Measurements from ENCODE around the gene TPCN1. TPM values are rescaled to one million over a fixed set of nuclear protein-coding genes. Genes with fewer than 3 reads are reported as not detected.

Gene TPCN1
- total RNA-seq, 1 donor from 2014 or later, result 9.1 TPM

- no peak for DNase-seq (ENCODE audit: low spot score)
Measured at GRCh38 chr12:113224955-113225354, 3.7 kb downstream of the TPCN1 start.

DNA sequence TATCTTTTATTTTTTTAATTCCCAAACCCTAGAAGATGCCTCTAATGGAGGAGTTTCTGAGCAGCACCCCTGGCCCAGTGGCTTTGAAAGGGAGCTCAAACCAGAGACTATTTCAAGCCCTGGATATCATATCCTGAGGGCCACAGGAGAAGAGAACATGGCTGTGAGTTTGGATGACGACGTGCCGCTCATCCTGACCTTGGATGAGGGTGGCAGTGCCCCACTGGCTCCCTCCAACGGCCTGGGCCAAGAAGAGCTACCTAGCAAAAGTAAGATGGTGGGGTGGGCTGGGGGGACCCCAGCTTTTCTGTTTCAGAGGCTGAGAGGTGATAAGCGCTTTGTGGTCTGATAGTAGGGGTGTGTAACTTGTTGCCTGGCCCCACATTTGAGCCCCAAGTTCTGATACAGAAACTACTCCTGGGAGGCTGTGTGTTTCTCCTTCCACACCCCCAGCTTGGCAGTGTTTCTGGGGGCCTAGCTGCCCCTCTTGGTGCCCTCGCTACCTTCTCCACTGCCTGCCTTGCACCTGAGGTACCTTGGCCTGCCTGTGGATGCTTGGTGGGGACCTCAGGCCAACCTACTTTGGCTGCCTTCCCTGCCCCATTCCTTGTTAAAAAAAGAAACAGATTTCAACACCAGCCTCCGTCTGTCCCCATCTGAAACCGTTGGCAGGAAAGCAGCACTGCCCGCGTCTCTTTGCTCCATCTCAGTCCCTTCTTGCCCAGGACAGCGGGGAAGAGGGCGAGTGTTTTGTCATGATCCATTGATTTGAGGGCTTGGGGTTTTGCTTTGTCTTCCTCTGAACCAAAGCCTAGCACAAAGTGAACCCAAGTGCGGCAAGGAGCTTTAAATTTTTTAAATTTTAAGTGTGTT lies 5.7 kb downstream of the TPCN1 start:
- DNase-seq (ENCODE audit: low spot score), result no peak

DNA sequence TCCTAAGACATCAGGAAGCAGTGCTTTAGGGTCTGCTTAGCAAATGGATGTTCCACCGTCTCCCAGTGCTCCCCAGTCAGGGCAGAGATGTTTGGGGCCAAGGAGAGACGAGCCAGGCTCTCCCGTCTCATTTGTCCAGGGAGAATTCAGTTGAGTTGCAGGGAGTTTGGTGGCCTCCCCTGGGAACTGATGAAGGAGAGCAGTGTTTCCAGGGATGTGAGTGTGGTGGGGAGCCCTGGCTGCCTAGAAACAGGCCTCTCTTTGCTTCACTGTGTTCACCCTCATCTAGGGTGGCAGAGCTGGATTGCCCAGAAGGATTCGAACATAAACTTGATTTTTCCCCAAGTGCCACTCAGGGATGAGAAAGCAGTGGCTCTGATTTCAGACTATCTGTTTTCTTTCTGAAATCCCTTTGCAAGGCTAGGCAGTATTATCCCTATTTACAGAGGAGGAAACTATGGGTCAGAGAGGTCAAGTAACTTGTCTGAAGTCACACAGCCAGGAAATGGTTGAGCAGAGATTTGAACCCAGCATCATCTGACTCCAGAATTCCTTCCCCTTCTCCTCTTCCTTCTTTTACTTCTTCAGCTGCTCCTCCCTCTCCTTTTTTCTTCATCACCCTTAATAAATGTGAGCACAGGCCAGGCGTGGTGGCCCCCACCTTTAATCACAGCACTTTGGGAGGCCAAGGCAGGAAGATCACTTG lies 6.6 kb downstream of the TPCN1 start:
- DNase-seq (ENCODE audit: low spot score), result no peak

DNA sequence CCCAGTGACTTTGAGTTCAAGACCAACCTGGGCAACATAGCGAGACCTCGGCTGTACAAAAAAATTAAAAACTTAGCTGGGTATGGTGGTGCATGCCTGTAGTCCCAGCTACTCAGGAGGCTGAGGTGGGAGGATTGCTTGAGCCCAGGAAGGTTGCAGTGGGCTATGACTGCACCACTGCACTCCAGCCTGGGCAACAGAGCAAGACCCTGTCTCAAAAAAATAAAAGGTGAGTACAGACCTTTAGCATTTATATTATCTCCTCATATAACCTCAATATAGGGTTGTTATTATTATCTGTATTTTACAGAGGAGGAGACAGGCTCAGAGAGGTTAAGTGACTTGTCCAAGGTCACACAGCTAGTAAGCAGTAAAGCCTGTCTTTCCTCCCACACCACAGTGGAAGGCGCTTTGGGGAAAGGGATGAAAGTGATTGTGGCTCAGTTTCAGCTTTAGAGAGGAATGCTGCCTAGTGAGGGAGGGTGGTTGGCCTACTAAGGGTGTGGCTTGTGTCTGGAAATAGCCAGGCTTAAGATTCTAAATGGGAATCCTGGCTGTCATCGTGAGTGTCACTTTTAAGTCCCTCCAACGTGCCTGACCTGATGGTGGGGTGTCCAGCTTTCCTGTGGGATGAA lies 7.2 kb downstream of the TPCN1 start:
- no peak for DNase-seq (ENCODE audit: low spot score)

- DNase-seq (ENCODE audit: low spot score), result no peak
Measured at GRCh38 chr12:113230315-113231234, 9.3 kb downstream of the TPCN1 start.

- no peak for DNase-seq (ENCODE audit: low spot score)
Measured at GRCh38 chr12:113231235-113232088, 10.2 kb downstream of the TPCN1 start.

- DNase-seq (ENCODE audit: low spot score), result no peak
Measured at GRCh38 chr12:113232089-113232839, 11.0 kb downstream of the TPCN1 start.

- DNase-seq (ENCODE audit: low spot score), result no peak
Measured at GRCh38 chr12:113232840-113233585, 11.7 kb downstream of the TPCN1 start.

DNA sequence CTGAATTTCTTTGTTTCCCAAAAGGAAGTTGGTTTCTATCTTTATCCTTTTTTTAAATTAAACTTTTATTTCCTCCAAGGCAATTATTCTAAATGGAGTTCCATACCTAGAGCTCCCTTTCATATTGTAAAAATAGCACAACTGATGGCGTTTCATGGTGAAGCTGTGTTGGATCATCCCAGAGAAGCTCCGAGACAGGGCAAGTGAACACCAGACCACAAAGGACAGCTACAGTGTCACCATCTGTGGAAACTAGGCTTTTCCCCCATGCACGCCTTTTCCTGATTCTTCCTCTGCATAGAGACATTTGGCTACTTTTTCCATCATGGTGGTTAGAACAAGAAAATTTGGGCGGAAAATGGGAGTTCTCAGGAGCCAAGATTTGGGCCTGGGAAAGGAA lies 12.7 kb downstream of the TPCN1 start:
- no peak for DNase-seq (ENCODE audit: low spot score)

DNA sequence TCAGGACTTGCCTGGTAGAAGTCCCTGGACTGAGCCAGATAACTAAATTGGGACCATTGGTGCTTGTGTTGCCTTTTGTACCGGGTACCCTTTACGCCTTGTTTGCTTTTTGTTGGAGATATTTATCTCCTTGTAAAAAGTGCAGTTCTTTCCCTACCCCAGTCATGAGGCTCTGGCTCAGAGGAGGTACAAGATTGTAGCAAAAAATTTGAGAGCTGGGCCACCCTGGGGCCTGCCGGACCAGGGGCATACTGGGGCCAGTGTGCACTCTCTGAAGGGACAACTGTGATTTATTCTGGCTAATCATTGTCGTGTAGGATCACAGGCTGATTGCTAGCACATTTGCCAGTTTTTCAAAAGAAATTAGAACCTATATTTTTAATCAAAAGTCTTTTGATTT lies 13.2 kb downstream of the TPCN1 start:
- no peak for DNase-seq (ENCODE audit: low spot score)

DNA sequence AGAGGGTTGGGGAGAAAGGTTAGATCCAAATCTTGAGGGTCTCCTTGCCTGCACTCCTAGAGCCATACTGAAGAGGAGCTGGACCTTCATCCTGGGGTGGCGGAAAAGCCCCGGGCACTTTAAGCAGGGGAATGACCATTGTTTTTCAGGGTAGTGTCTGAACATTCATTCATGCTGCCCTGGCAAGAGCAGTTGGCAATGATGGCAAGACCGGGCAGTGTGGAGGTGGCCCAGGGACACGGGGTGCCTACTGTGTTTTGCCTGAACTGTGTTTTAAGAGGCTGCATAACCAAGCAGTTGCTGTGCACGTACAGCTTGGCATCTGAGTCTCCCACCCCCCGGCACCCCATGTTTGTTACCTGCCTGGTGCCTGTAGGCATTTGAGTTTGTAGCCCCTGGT lies 14.7 kb downstream of the TPCN1 start:
- no peak for DNase-seq (ENCODE audit: low spot score)

GRCh38 chr12:113236539-113237399 lies 15.5 kb downstream of the TPCN1 start:
- no peak for DNase-seq (ENCODE audit: low spot score)

DNA sequence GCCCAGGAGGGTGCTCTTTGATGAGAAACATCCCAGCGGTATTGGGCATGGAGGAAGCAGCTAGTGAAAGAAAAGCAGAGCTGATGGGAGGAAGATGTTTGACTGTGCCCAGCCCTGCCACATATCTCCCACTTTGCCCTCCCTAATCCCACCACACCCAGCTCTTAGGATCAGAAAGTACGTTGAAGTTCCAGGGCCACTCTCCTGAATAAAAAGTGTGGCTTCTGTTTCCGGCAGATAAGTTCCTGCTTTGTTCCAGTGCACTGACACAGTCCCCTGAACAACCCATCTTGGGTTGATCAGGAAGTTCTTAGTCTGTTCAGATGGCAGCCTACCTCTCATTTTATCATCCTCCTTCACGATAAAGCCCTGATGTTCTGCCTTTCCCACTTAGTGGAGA lies 16.5 kb downstream of the TPCN1 start:
- no peak for DNase-seq (ENCODE audit: low spot score)

GRCh38 chr12:113238309-113238708 lies 17.0 kb downstream of the TPCN1 start:
- no peak for DNase-seq (ENCODE audit: low spot score)

DNA sequence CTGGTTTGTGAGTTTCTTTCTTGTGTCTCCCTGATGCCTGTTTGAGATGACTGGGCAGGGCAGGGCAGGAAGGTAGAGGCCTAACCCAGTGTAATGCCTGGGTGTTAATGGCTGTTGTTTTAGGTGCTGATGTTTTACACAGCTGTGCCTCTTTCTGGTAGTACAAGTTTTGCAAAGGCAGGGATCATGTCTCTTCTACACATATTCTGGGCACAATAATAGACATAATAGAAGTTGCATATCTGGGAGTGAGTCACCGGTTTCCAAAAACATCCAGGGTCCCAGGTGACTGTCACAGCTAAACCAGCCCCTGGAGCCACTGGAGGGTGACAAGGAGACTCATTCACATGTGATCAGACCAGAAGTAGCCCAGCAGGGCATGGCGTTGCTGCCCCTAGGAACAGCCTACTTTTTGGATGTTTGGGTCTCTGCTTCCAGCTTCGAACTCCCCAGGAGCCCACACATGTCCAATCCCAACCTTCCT lies 18.1 kb downstream of the TPCN1 start:
- no peak for DNase-seq (ENCODE audit: low spot score)

DNA sequence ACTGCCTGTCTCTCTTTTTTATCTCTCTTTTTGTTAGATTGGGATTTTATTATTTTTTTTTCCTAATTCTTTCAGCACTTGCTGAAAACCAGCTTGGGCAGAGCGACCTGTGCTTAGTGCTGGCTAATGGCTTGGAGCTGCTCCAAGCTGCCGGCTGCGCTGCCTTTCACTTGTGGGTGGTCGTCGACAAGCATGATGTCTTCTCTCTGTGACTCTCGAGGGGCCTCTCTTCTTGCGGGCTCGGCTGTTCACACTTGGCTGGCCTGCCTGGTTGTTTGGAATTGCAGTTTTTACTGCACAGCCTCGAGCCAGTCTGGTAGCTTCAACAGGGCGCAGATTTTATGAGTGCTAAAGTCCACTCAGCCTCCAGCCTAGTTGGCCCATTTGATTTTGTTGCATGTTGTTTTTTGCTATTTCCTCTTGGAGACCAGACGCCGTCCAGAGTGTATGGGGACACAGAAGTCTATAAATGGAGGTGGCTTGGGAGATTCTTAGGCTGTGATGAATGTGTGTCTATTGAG lies 18.6 kb downstream of the TPCN1 start:
- DNase-seq (ENCODE audit: low spot score), result no peak

- DNase-seq (ENCODE audit: low spot score), result no peak
Measured at GRCh38 chr12:113240395-113240794, 19.1 kb downstream of the TPCN1 start.

All from umbilical cord (tissue), 2 donors.